NCI-H2196 (cell line): ENCODE data around the gene TFB2M.

Source experiments
- DNase-seq: peaks from one replicate; lab custom pipeline; 2025; ENCODE audit not compliant: unreplicated experiment; lab: John Stamatoyannopoulos, UW

Gene TFB2M

GRCh38 chr1:246554201-246554600 lies 11.9 kb downstream of the TFB2M start:
- no peak for DNase-seq

GRCh38 chr1:246552110-246552509 lies 14.0 kb downstream of the TFB2M start:
- no peak for DNase-seq

- no peak for DNase-seq
Measured at GRCh38 chr1:246550402-246550801, 15.7 kb downstream of the TFB2M start.

GRCh38 chr1:246549665-246550064 lies 16.4 kb downstream of the TFB2M start:
- no peak for DNase-seq

DNA sequence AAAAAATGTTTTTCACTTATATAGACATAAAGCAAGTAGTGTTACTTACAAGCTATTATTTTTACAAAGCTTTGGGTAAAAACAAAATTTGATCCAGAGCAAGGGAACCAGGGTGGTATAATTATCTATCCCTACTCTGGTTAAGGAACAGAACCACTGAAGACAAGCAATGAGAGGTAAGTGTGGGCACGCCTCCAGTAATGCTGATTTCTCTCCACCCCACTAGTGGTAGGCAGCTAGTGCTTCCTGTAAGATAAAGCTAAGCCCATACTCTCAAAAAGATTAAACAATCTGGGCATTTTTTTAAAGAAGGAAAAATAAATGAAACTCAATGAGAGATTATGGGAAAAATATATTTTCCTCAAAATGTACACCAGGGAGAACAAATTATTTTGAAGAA lies 22.1 kb downstream of the TFB2M start:
- DNase-seq, result no peak

- DNase-seq, result no peak
Measured at GRCh38 chr1:246540738-246541491, 25.1 kb downstream of the TFB2M start.

DNA sequence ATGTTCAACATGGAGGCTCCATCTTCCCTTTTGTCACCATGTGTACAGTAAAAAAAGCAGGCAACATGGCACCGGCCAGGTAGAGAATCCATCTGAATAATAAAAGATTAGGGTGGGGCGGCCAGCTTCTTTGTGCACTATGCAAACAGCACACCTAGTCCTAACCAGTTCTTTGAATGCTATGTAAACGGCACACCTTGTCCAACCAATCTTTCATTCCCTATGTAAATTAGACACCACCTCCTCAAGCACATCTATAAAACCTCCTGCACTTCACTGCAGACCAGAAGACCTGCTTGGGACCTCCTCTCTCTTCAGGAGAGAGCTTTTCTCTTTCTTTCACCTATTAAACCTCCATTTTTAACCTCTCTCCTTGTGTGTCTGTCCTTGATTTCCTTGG lies 28.2 kb downstream of the TFB2M start:
- no peak for DNase-seq

- no peak for DNase-seq
Measured at GRCh38 chr1:246537441-246537840, 28.6 kb downstream of the TFB2M start.

DNA sequence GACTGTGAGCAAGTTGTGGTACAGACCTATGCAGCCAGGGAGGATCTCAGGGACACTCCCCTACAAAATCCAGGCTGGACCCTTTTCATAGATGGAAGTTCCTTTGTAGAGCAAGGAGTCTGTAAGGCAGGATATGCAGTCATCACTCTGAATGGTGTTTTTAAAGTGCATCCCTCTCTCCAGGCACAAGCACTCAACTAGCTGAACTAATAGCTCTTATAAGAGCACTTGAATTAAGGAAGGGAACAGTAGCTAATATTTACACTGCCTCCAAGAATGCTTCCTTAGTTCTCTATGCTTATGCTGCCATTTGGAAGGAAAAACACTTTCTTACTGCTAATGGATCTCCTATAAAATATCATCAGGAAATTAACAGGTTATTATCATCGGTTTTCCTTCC lies 31.9 kb downstream of the TFB2M start:
- no peak for DNase-seq

DNA sequence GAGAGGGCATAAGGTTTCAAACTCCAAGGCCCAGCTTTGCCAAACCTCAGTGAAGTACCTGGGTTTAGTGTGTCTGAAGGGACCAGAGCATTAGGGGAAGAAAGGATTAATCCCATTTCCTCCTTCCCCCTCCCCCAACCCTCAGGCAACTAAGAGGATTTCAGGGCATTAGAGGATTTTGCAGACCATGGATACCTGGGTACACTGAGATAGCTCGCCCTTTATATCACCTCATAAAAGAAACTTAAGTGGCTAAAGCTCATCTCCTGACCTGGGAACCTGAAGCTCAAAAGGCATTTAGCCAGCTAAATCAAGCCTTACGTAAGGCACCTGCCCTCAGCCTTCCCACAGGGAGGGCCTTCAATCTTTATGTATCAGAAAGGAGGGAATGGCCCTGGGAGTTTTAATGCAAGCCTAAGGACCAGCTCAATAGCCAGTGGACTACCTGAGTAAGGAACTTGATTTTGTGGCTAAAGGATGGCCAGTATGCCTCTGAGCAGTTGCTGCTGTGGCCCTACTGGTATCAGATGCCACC lies 32.6 kb downstream of the TFB2M start:
- DNase-seq, result no peak

DNA sequence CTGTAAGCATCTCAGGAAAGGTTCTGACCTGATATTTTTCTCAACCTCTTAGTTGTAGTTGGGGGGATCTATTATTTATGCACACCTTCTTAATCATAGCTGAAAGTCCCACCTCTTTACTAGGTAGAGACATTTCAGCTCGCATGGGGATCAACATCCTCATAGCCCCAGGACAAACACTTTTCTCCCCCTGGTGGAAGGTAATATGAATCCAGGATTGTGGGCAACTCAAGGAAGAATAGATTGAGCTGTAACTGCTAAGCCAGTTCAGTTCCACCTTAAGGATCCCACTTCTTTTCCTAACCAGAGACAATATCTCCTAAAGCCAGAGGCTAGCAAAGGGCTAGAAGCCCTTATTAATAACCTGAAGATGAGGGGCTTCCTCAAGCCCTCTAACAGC lies 33.5 kb downstream of the TFB2M start:
- DNase-seq, result no peak

DNA sequence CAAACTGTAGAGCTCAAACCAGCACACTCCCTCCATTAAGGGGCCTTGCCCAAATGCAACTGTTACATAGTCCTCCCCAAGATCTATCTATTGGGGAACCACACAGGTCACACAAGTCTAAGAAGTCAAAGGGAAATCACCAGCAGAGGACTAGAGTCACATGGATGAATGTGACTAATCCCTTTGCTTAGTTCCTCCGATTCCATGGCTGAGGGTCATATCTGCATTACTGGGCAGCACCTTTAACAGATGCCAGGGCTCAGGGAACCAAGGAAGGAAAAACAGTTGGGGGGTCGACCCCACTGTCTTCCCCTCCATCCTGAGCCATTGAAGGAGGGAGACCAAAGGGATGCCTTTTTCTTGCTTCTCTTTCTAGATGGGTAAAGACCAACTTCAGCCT lies 35.6 kb downstream of the TFB2M start:
- DNase-seq, result no peak

- no peak for DNase-seq
Measured at GRCh38 chr1:246528933-246529731, 36.9 kb downstream of the TFB2M start.

DNA sequence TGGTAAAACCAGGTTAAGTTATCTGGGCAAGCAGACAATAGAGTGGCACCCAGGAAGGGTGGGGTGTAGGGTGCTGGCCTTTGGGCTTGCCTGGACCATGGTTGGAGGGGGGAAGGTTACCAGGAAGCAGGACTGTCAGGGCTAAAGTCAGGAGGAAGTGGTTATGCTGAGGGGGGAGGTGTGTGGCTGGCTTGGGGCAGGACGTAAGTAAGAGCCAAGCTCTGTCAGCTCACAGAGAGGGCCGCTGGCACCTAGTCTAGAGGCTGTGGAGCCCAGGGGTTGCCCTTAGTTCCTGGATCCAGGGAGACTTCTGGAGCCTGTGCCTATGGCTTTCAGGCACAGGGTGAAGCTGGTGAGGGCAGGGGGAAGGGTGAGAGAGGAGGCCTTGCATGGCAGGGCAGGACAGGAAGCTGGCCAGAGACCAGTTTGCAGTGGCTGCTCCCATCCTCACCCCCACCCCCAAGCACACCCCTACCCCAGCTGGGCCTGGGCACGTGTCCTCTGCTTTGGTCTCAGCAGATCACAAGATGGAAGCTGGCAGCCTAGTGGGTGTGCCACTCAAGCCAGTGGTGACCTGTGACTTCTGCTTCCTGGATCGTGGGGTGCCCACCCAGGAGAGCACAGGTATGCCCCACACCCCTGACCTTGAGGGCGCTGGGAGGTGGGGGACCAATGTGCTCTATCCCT lies 38.5 kb downstream of the TFB2M start:
- no peak for DNase-seq

DNA sequence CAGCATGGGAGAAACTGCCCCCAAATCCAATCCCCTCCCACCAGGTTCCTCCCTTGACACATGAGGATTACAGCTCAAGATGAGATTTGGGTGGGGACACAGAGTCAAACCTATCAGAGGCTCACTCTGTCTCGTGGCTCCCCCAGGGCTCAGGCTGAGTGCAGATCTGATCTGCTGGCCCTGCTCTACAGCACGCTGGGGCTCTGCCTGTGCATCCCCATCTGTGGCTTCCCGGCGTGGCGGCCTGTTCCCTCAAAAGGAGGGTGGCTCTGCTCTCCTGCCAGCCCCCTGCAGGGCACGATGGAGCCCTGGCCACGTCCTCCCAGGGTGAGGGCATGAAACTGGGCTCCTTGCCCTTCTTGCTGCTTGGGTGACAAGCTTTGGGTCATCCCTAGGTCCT lies 39.1 kb downstream of the TFB2M start:
- DNase-seq, result no peak

- DNase-seq, result no peak
Measured at GRCh38 chr1:246526380-246526779, 39.7 kb downstream of the TFB2M start.

DNA sequence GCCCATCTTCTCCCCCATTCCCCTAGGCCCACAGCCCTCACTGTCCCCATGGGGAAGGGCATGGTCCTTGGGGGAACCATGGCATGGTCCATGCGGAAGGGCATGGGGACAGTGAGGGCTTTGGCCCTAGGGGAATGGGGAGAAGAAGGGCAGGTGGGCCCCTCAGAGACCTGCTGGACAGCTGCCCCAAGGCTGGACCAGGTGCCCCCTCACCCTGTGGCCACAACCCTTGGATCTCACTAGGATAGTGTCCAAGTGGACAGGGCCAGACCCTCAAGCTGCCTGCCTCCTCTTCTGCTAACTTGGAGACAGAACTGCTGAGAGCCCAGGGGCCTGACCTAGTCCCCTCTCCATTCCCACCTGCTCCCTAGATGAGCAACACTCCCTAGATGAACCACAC lies 46.5 kb downstream of the TFB2M start:
- DNase-seq, result no peak

DNA sequence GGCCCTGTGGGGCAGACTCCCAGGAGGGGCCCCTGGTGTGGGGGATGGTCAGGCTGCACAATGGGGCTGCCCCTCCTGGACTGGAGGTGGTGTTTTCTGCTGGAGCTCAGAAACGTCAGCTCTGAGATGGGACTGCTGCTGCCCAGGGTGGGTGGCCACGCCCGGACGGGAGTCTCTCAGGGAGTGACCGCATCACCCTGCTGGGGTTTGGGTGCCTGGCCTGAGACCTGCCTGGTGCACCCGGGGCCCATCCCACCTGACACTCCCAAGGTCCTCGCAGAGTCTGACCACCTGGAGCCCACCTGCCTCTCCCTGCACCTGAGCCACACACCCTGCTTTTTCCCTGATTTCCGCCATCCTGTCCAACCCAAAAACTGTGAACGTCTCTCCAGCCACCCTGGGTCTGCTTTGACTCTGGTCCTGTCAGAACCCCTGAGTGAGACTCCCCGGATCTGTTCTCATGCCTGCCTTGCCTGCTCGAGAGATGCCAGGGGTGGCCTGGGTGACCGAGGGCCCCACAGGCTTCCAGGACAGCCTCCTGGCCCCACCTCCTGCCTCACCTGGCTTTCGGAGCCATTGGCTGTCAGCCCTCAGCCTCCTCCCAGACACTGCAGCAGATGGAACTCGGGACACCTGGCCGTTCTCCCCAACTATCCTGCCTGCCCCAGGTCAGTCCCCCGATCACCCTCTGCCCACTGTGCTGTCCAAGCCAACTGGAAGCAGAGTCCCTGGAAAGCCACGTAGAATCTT lies 47.4 kb downstream of the TFB2M start:
- DNase-seq, result no peak

DNA sequence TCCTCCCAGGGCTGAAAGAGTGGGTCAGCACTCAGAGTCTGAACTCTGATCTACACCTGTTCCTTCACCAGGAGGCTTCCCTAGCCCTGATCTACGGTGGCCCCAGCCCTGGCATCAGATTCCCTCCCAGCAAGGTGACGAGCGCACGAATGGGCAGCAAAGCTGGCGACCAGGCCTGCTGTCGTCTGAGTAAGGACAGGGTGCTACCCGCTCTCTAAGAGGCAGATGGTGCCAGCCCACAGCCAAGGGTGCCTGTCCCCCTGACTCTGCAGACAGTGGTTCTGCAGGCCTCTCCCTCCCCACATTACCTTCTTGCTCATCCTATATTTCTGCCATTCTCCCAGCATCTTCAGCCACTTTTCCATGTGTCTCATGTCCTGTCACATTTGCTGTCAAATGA lies 48.7 kb downstream of the TFB2M start:
- no peak for DNase-seq

GRCh38 chr1:246516126-246516525 lies 49.9 kb downstream of the TFB2M start:
- DNase-seq, result no peak

GRCh38 chr1:246515390-246516005 lies 50.6 kb downstream of the TFB2M start:
- no peak for DNase-seq
